Gastroesophageal sphincter (tissue), 4 donors: ENCODE data around the gene SRBD1. TPM values are rescaled to one million over a fixed set of nuclear protein-coding genes. Genes with fewer than 3 reads are reported as not detected.

Experiments used
- ATAC-seq: fragments of 150-250 bp; one replicate; pipeline ENCODE4 v1.9.1; 2016; ENCODE audit warnings: mild to moderate bottlenecking, moderate library complexity
- H3K27ac ChIP-seq, 4 donors: fragments of 200-600 bp; sonication (generic) in 3 of 4; 1 replicate in 3 of 4; 2 replicates in 1 of 4; pipeline ENCODE4 v1.5.1; 2016 to 2019
- H3K27me3 ChIP-seq: fragments of 200-600 bp; sonication (generic); one replicate; pipeline ENCODE4 v1.5.1; 2019
- H3K36me3 ChIP-seq, 2 donors: fragments of 200-600 bp; sonication (generic); one replicate each; pipeline ENCODE4 v1.5.1; 2019; ENCODE audit warnings: control low read depth in 1 of 2
- H3K4me1 ChIP-seq, 3 donors: fragments of 200-600 bp; sonication (generic); 1 replicate in 2 of 3; 2 replicates in 1 of 3; pipeline ENCODE4 v1.5.1; 2016 to 2019; ENCODE audit warnings: control low read depth in 2 of 3
- H3K4me3 ChIP-seq, 2 donors: fragments of 200-600 bp; sonication (generic); one replicate each; pipeline ENCODE4 v1.5.1; 2019; ENCODE audit warnings: mild to moderate bottlenecking in 1 of 2, moderate library complexity in 1 of 2
- H3K9me3 ChIP-seq, 3 donors: fragments of 200-600 bp; sonication (generic); one replicate each; pipeline ENCODE4 v1.5.1; 2017 to 2019; ENCODE audit warnings: control low read depth in 2 of 3
- EP300 ChIP-seq: sonication (generic); formaldehyde crosslinking; IDR thresholded peaks from one replicate; pipeline ENCODE4 v1.6.1; 2017; ENCODE audit warnings: antibody characterized with exemption, mild to moderate bottlenecking
- POLR2A ChIP-seq, 2 donors: fragments of 450-650 bp; IDR thresholded peaks; one replicate each; pipeline ENCODE4 v1.6.1; 2017; ENCODE audit warnings: antibody characterized with exemption in 2 of 2, mild to moderate bottlenecking in 2 of 2, moderate library complexity in 1 of 2
- POLR2AphosphoS5 ChIP-seq: sonication (generic); formaldehyde crosslinking; IDR thresholded peaks from one replicate; pipeline ENCODE4 v1.6.1; 2017; ENCODE audit warnings: antibody characterized with exemption
- WGBS, 2 donors: methylation state at CpG; one replicate each; pipeline ENCODE4 v1.1.5; 2018; ENCODE audit warnings: low coverage in 1 of 2; 5-methylcytosine and 5-hydroxymethylcytosine counted together
- total RNA-seq, 4 donors: library from RNA; depleted of rRNA; stranded (reverse); fragments of >200 nt; gene quantifications; one replicate each; pipeline ENCODE4 v1.1.0, GENCODE V29; 2016
- TF ChIP-seq, protein P1 (sequence below), 4 experiments: fragments of 200-600 bp in 2 of 4; fragments of 450-650 bp in 2 of 4; sonication (generic) in 1 of 4; IDR thresholded peaks; one replicate each; pipeline ENCODE4 v1.5.1; 2017 to 2019; ENCODE audit warnings: antibody characterized with exemption in 4 of 4, mild to moderate bottlenecking in 2 of 4, moderate library complexity in 2 of 4

The SRBD1 gene
- total RNA-seq, 4 donors from 2014 or later, result 7.7 to 16.7 (median 12.5) TPM

DNA sequence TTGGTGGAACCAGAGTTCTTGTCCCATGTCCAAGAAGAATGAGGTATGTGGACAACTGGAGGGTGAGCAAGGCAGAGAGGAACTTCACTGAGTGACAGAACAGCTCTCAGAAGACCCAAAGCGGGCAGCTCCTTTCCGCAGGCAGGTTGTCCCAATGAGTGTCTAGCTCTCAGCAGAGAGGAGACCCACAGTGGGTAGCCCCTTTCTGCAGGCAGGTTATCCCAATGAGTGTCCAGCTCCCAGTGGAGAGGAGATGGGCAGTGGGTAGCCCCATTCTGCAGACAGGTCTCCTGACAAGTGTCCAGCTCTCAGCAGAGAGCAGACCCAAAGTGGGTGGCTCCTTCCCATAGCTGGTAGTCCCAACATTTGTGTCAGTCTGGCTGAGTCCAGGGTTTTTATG, 69.6 kb downstream of the SRBD1 start:
- H3K9me3 ChIP-seq, result no peaks in the 10 kb centered on the region
- no peak for ATAC-seq
- no peaks in the 10 kb centered on the region for H3K4me1 ChIP-seq
- H3K36me3 ChIP-seq, result peaks cover 0 to 68% of the 10 kb centered on the region in 2 donors
- H3K27ac ChIP-seq, result no peak overlapping the region
- no peak for TF ChIP-seq POLR2A (IDR thresholded peaks at IDR 0.05)
- no peak for TF ChIP-seq EP300
- TF ChIP-seq, protein P1, sequence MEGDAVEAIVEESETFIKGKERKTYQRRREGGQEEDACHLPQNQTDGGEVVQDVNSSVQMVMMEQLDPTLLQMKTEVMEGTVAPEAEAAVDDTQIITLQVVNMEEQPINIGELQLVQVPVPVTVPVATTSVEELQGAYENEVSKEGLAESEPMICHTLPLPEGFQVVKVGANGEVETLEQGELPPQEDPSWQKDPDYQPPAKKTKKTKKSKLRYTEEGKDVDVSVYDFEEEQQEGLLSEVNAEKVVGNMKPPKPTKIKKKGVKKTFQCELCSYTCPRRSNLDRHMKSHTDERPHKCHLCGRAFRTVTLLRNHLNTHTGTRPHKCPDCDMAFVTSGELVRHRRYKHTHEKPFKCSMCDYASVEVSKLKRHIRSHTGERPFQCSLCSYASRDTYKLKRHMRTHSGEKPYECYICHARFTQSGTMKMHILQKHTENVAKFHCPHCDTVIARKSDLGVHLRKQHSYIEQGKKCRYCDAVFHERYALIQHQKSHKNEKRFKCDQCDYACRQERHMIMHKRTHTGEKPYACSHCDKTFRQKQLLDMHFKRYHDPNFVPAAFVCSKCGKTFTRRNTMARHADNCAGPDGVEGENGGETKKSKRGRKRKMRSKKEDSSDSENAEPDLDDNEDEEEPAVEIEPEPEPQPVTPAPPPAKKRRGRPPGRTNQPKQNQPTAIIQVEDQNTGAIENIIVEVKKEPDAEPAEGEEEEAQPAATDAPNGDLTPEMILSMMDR (IDR thresholded peaks at IDR 0.05), result no peak
- no peak for TF ChIP-seq POLR2AphosphoS5
- H3K4me3 ChIP-seq, result no peak overlapping the region
- H3K27me3 ChIP-seq, result no peaks in the 10 kb centered on the region
- no CpG with 5 or more reads among the region's 2 CpGs for WGBS, 2 donors

DNA sequence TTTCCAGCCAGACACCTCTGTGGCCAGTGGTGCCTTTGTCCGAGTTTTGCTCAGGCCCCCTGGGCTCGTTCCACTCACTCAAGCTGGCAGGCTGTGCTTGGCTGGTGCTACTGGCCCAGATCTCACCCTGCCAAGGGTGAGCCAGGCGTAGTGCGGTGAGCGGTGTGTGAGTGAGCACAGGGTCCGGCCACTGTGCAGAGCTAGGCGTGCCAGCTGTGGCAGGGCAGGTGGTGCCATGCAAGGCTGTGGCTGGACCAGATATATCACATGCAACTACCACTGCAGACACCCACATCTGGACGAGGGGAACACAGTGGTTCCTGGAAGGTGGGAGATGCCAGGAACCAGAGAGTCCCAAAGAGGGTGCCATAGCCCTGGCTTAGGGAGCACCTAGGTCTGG, 70.1 kb downstream of the SRBD1 start:
- H3K27me3 ChIP-seq, result no peaks in the 10 kb centered on the region
- H3K4me3 ChIP-seq, result no peak overlapping the region
- 100% methylated on average over 2 of the region's 8 CpGs; no CpG with 5 or more reads in 1 of the 2 donors for WGBS, 2 donors
- peaks cover 0 to 63% of the 10 kb centered on the region in 2 donors for H3K36me3 ChIP-seq
- ATAC-seq, result no peak
- TF ChIP-seq POLR2A (IDR thresholded peaks at IDR 0.05), result no peak
- TF ChIP-seq, protein P1 (IDR thresholded peaks at IDR 0.05), result no peak
- TF ChIP-seq POLR2AphosphoS5, result no peak
- TF ChIP-seq EP300, result no peak
- H3K9me3 ChIP-seq, result no peaks in the 10 kb centered on the region
- no peak overlapping the region for H3K27ac ChIP-seq
- no peaks in the 10 kb centered on the region for H3K4me1 ChIP-seq

DNA sequence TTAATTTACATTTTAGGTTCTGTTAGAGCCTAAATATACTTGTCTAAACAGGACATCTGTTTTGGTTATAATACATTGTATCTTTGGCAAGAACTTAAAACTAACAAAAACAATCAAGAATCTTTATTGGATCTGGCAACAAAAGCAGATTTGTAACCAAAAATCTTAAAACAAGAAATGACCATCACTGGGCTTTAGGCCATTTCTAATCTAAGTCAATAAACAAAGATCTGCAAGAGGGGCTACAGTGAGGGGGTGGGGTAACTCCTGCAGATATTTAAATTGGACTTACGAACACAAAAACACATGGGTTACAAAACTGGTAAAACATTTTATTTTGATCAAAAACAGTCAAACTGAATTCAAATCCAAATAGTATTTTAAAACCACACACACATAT, 77.3 kb downstream of the SRBD1 start:
- no peak overlapping the region for H3K27ac ChIP-seq
- H3K9me3 ChIP-seq, result no peaks in the 10 kb centered on the region
- H3K27me3 ChIP-seq, result no peaks in the 10 kb centered on the region
- H3K4me1 ChIP-seq, result no peaks in the 10 kb centered on the region
- TF ChIP-seq POLR2AphosphoS5 (no peak), EP300 (no peak), POLR2A (IDR thresholded peaks at IDR 0.05) (no peak)
- TF ChIP-seq, protein P1 (IDR thresholded peaks at IDR 0.05), result no peak
- WGBS, 2 donors, result 86 to 100% methylated on average over 1 of the region's 1 CpG
- peaks cover 0 to 13% of the 10 kb centered on the region in 2 donors for H3K36me3 ChIP-seq
- ATAC-seq, result no peak
- H3K4me3 ChIP-seq, result no peak overlapping the region

DNA sequence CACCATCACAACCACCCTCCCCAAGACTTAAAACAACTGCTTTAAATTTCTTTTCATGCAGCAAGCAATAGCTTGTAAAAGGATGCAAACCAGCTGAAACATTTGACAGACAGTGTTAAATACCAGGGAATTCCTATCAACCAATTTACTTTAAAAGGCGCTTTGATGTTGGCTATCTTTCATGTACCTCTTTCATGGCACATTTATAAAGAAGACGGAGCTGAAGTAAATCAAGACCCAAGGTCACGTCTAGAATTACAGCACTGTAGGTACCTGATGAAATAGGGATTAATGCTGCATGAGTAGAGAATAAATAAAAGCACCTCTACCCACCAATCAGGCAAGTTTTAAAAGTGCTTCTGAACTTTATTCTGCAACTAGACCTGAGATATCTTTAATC, 78.9 kb downstream of the SRBD1 start:
- H3K36me3 ChIP-seq, result no peaks in the 10 kb centered on the region
- TF ChIP-seq POLR2AphosphoS5 (no peak), EP300 (no peak), POLR2A (IDR thresholded peaks at IDR 0.05) (no peak)
- TF ChIP-seq, protein P1 (IDR thresholded peaks at IDR 0.05), result no peak
- no peaks in the 10 kb centered on the region for H3K4me1 ChIP-seq
- H3K4me3 ChIP-seq, result no peak overlapping the region
- H3K27me3 ChIP-seq, result no peaks in the 10 kb centered on the region
- H3K27ac ChIP-seq, result no peak overlapping the region
- 92 to 97% methylated on average over 3 of the region's 3 CpGs for WGBS, 2 donors
- no peak for ATAC-seq
- no peaks in the 10 kb centered on the region for H3K9me3 ChIP-seq

DNA sequence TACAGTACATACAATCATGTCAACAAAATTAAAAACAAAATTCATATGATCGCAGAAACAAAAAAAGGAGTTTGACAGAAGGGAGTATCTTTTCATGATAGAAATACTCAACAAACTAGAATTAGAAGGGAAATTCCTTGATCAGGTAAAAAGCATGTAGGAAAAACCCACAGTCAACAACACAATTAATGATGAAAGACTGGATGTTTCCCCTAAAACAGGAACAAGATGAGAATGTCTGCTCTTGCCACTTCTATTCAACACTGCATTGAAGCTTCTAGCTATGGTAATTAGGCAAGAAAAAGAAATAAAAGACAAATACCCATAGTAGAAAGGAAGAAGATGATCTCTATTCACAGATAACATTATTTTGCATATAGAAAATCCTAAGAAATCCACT, 87.1 kb downstream of the SRBD1 start:
- WGBS, 2 donors, result 100% methylated on average over 1 of the region's 1 CpG
- Histone ChIP-seq H3K9me3 (no peaks in the 10 kb centered on the region), H3K4me3 (no peak overlapping the region)

More for the DNA sequence above, 87.1 kb downstream of the SRBD1 start:
- no peaks in the 10 kb centered on the region for H3K36me3 ChIP-seq
- no peak for ATAC-seq
- TF ChIP-seq EP300, result no peak
- TF ChIP-seq, protein P1 (IDR thresholded peaks at IDR 0.05), result no peak
- no peak for TF ChIP-seq POLR2A (IDR thresholded peaks at IDR 0.05)
- TF ChIP-seq POLR2AphosphoS5, result no peak
- no peaks in the 10 kb centered on the region for H3K4me1 ChIP-seq
- no peaks in the 10 kb centered on the region for H3K27me3 ChIP-seq
- no peak overlapping the region for H3K27ac ChIP-seq
